ENCODE results near the gene CXCL6.

Gene CXCL6

GRCh38 chr4:73836373-73837279, at the start of gene CXCL6:
TSS of gene CXCL6 (plus strand) at chr4:73836678. CDS start at chr4:73836751, 73 bp downstream.
- no peak for DNase-seq

- no peak for DNase-seq
Measured at GRCh38 chr4:73788411-73788810, 48.1 kb upstream of the CXCL6 start.

GRCh38 chr4:73798842-73799241, 37.6 kb upstream of the CXCL6 start:
- DNase-seq: no peak

- DNase-seq: no peak
Measured at GRCh38 chr4:73800206-73800605, 36.3 kb upstream of the CXCL6 start.

GRCh38 chr4:73801692-73802091, 34.8 kb upstream of the CXCL6 start:
- no peak for DNase-seq

GRCh38 chr4:73803213-73803612, 33.3 kb upstream of the CXCL6 start:
- no peak for DNase-seq

- DNase-seq: no peak
Measured at GRCh38 chr4:73810191-73810590, 26.3 kb upstream of the CXCL6 start.

GRCh38 chr4:73811841-73812240, 24.6 kb upstream of the CXCL6 start:
- DNase-seq: no peak

GRCh38 chr4:73814679-73815078, 21.8 kb upstream of the CXCL6 start:
- no peak for DNase-seq

GRCh38 chr4:73815145-73815544, 21.3 kb upstream of the CXCL6 start:
- DNase-seq: peak; percentile 33

- no peak for DNase-seq
Measured at GRCh38 chr4:73816814-73817213, 19.7 kb upstream of the CXCL6 start.

- DNase-seq: no peak
Measured at GRCh38 chr4:73817341-73817740, 19.1 kb upstream of the CXCL6 start.

- DNase-seq: no peak
Measured at GRCh38 chr4:73821325-73821724, 15.2 kb upstream of the CXCL6 start.

GRCh38 chr4:73822389-73822788, 14.1 kb upstream of the CXCL6 start:
- DNase-seq: no peak

GRCh38 chr4:73822812-73823504, 13.5 kb upstream of the CXCL6 start:
- DNase-seq: peak; percentile 6

GRCh38 chr4:73823760-73824159, 12.7 kb upstream of the CXCL6 start:
- no peak for DNase-seq

- no peak for DNase-seq
Measured at GRCh38 chr4:73828956-73829355, 7.5 kb upstream of the CXCL6 start.

- DNase-seq: no peak
Measured at GRCh38 chr4:73831569-73831968, 4.9 kb upstream of the CXCL6 start.

- DNase-seq: peak; percentile 30
Measured at GRCh38 chr4:73832651-73833237, 3.7 kb upstream of the CXCL6 start.

- no peak for DNase-seq
Measured at GRCh38 chr4:73839071-73839470, 2.6 kb downstream of the CXCL6 start.

- DNase-seq: no peak
Measured at GRCh38 chr4:73839715-73840114, 3.2 kb downstream of the CXCL6 start.

- DNase-seq: no peak
Measured at GRCh38 chr4:73841243-73841925, 4.9 kb downstream of the CXCL6 start.

GRCh38 chr4:73842696-73843095, 6.2 kb downstream of the CXCL6 start:
- no peak for DNase-seq
